ENCODE measurements around the gene DHCR24. TPM values are rescaled to one million over a fixed set of nuclear protein-coding genes. Genes with fewer than 3 reads are reported as not detected.

The DHCR24 gene
- total RNA-seq, 3 donors from 2014 or later = 101 to 271 (median 197) TPM

- H3K4me1 ChIP-seq (ENCODE audit: low read depth) = no peaks in the 10 kb centered on the region
- no peak for TF ChIP-seq CTCF (IDR thresholded peaks at IDR 0.05)
- DNase-seq = no peak
- H3K36me3 ChIP-seq (ENCODE audit: low read depth) = no peaks in the 10 kb centered on the region
- H3K9me3 ChIP-seq = no peaks in the 10 kb centered on the region
- intact Hi-C loops (cut with DNase I, micrococcal nuclease) = no loop called here
- ATAC-seq = no peak
- no peak overlapping the region for H3K4me3 ChIP-seq
Observed at GRCh38 chr1:54849219-54850068, 37.6 kb downstream of the DHCR24 start.

DNA sequence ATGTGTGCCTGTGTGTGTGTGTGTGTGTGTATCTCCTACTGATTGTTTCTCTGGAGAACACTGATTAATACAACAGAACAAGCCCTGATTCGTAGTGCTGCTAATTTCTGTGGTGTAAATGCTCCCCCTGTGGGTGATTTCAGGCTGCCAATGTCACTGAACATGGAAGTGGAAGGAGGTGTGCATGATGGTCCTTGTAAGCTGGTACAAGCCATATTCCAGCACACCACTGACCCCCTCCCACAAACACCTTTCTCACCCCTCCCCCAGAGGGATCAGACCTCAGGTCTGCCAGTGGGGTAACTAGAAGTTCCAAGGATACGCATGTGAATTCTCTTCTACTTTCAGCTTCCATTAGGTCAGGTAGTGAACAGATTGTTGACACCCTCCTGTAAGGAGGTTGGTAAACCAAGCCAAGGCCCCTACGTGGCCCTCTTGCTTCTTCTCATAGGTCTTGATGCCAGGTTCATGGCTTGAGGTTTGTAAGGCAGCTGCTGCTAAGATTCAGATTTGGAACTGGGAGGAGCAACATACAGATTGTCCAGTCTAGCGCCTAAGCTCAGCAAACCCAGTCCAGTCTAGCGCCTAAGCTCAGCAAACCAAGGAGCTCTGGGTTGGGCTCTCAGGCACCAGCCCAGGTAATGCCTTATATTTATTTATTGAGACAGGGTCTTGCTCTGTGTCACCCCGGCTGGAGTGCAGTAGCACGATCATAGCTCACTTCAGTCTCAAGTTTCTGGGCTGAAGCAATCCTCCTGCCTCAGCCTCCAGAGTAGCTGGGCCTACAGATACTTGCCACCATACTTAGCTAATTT lies 38.7 kb downstream of the DHCR24 start:
- ATAC-seq (no peak), DNase-seq (no peak)
- TF ChIP-seq CTCF (IDR thresholded peaks at IDR 0.05) = no peak
- intact Hi-C loops (cut with DNase I, micrococcal nuclease) = no loop called here
- H3K4me3 ChIP-seq = no peak overlapping the region
- H3K9me3 ChIP-seq = no peaks in the 10 kb centered on the region
- no peaks in the 10 kb centered on the region for H3K4me1 ChIP-seq (ENCODE audit: low read depth)
- no peaks in the 10 kb centered on the region for H3K36me3 ChIP-seq (ENCODE audit: low read depth)

DNA sequence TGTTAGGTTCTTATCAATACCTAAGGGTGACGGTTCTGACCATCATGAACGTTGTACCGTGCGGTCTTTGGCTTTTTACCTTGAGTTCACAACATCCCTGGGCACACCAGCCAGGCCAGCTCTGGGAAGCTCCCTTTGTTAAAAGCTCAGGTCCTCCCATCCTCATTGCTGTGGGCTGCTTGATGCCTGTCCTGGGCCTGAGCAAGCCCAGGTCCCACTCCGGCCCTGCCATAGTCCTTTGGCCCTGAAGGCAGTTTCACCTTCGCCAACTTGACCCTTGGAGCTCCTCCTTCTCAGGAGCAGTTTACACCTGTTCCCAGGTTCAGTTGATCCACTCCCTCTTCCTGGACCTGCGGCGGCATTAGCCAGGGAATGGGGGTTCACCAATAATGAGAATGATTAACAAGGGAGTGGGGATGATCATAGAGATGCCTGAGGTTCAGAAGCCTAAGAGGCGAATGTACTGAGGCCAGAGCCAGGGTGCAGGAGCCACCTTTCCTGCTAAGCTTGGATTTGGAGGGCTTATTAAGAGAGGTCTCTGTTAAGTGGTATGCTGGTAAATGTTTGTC lies 40.2 kb downstream of the DHCR24 start:
- no peak for ATAC-seq
- Histone ChIP-seq H3K9me3 (no peaks in the 10 kb centered on the region), H3K36me3 (ENCODE audit: low read depth) (no peaks in the 10 kb centered on the region), H3K4me1 (ENCODE audit: low read depth) (no peaks in the 10 kb centered on the region), H3K4me3 (no peak overlapping the region)
- intact Hi-C loops (cut with DNase I, micrococcal nuclease) = no loop called here
- DNase-seq = no peak
- TF ChIP-seq CTCF (IDR thresholded peaks at IDR 0.05) = no peak

DNA sequence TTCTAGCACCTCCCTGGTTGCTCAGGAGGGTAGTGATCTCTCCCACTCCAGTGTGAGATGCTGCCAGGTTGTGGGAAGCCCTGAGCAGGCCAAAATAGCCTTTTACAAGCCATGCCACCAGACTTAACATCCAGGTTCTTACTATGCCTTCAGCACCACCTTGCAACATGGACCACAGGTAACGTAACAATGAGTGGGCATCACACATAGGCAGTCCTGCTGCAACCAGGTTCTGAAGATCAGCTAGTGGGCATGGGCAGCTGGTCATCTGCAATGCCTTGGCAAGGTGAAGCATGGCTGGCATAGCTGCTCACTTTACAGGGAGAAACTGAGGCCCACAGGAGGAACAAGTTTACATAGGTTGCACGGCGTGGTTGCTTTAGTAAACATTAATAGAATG lies 40.7 kb downstream of the DHCR24 start:
- TF ChIP-seq CTCF (IDR thresholded peaks at IDR 0.05) = no peak
- no peak for ATAC-seq
- no peak overlapping the region for H3K4me3 ChIP-seq
- intact Hi-C loops (cut with DNase I, micrococcal nuclease) = no loop called here
- no peaks in the 10 kb centered on the region for H3K4me1 ChIP-seq (ENCODE audit: low read depth)
- H3K9me3 ChIP-seq = no peaks in the 10 kb centered on the region
- DNase-seq = no peak
- H3K36me3 ChIP-seq (ENCODE audit: low read depth) = no peaks in the 10 kb centered on the region

DNA sequence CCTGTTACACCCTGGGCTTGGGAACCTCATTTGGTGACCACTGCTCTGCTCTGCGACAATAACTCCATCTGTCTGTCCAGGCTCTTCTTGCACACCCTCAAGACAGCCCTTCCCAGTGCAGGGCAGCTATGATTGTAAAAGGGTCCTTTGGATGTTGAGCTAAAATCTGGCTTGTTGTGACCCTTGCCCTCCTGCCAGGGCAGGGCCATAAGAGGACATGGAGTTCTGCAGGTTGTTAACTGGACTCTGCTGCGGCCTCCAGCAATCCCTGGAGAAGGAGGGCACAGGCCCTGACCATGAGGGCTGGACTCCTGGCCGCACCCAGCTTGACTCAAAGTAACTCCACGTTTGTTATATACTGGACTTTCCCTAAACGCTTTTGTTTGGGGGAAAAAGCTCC lies 41.2 kb downstream of the DHCR24 start:
- no peak for TF ChIP-seq CTCF (IDR thresholded peaks at IDR 0.05)
- peak; percentile 22 for ATAC-seq

More for the DNA sequence above, 41.2 kb downstream of the DHCR24 start:
- Histone ChIP-seq H3K9me3 (no peaks in the 10 kb centered on the region), H3K36me3 (ENCODE audit: low read depth) (no peaks in the 10 kb centered on the region), H3K4me3 (no peak overlapping the region), H3K4me1 (ENCODE audit: low read depth) (no peaks in the 10 kb centered on the region)
- intact Hi-C loops (cut with DNase I, micrococcal nuclease) = no loop called here
- no peak for DNase-seq
